Nephron progenitor cell (in vitro differentiated cells): ENCODE data around the gene CAPRIN2.

Experiments used
- DNase-seq: peaks from one replicate; pipeline ENCODE4 v3.0.0; 2021
- H3K27ac Mint-ChIP-seq: 2 replicates; pipeline ENCODE4 v1.8.0; 2021; ENCODE audit warnings: mild to moderate bottlenecking, moderate library complexity, mixed read lengths
- H3K27me3 Mint-ChIP-seq: 2 replicates; pipeline ENCODE4 v1.8.0; 2021; ENCODE audit warnings: mild to moderate bottlenecking, low read depth, mixed read lengths; ENCODE audit not compliant: poor library complexity
- H3K36me3 Mint-ChIP-seq: 2 replicates; pipeline ENCODE4 v1.8.0; 2021; ENCODE audit warnings: low read depth, mixed read lengths
- H3K4me1 Mint-ChIP-seq: 2 replicates; pipeline ENCODE4 v1.8.0; 2021; ENCODE audit warnings: mixed read lengths
- H3K4me3 Mint-ChIP-seq: 2 replicates; pipeline ENCODE4 v1.8.0; 2021; ENCODE audit warnings: mild to moderate bottlenecking, moderate library complexity, mixed read lengths
- H3K9me3 Mint-ChIP-seq: 2 replicates; pipeline ENCODE4 v1.8.0; 2021; ENCODE audit warnings: mild to moderate bottlenecking, moderate library complexity, mixed read lengths
- TF ChIP-seq, protein P1 (sequence below): fragments of 200-600 bp; sonication (generic); IDR thresholded peaks from 2 replicates; pipeline ENCODE4 v1.5.0; 2021; ENCODE audit warnings: antibody characterized with exemption

The CAPRIN2 gene

DNA sequence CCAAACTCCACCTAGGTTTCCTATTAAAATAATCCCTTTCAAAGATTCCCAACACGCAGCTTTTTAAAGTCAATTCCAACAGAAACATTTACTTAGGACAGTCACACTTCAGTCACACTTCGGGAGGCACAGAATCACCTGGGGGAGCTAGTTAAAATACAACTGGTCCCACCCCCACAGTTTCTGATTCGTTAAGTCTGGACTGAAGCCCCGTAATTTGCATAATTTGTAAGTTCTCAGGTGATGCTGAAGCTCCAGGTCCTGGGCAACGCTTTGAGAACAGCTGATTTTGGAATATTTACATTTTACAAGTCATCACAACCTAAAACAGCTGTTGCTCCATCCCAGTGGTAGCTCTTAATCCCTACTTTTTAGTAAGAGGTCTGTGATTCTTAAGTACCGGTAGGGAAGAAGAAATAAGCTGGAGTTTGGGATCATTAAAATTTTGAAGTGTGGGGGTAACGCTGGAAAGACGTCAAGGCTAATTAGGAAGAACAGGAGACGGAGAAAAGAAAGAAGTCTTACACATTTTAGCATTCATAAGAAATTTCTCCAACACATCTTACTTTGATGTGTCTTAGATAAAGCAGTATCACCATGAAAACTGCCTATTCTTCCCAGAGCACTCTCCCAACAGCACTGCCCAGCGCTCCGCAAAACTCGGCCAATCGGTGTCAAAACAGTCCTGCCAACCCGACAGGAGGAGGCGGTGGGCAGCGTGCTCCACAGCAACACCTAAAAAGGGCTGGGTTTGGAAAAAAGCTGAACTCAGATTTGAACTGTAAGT, 60.1 kb downstream of the CAPRIN2 start:
- Mint-ChIP-seq H3K27ac (no peak overlapping the region), H3K4me1 (peaks cover 44% of the 10 kb centered on the region), H3K4me3 (peak overlapping the region; percentile 96), H3K27me3 (peaks cover 2% of the 10 kb centered on the region), H3K36me3 (peaks cover 5% of the 10 kb centered on the region), H3K9me3 (no peaks in the 10 kb centered on the region)
- DNase-seq, result peak; percentile 44
- TF ChIP-seq, protein P1, sequence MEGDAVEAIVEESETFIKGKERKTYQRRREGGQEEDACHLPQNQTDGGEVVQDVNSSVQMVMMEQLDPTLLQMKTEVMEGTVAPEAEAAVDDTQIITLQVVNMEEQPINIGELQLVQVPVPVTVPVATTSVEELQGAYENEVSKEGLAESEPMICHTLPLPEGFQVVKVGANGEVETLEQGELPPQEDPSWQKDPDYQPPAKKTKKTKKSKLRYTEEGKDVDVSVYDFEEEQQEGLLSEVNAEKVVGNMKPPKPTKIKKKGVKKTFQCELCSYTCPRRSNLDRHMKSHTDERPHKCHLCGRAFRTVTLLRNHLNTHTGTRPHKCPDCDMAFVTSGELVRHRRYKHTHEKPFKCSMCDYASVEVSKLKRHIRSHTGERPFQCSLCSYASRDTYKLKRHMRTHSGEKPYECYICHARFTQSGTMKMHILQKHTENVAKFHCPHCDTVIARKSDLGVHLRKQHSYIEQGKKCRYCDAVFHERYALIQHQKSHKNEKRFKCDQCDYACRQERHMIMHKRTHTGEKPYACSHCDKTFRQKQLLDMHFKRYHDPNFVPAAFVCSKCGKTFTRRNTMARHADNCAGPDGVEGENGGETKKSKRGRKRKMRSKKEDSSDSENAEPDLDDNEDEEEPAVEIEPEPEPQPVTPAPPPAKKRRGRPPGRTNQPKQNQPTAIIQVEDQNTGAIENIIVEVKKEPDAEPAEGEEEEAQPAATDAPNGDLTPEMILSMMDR, result no peak

DNA sequence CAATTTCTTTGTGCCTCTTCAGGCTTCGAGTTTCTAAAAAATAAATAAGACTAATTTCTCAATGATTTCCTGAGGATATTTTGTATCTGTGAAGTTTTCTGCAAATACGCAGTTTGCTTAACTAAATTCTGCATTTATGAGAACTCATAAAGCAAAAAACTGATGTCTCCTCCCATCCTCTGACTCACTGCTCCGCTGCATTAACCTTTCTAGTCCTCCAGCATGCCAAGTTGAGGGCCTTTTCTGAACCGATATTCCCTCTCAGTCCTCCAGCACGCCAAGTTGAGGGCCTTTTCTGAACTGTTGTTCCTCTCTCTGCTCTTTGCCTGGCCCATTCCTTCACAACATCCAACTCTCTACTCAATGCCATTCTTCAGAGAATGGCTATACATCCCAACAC, 62.3 kb downstream of the CAPRIN2 start:
- H3K36me3 Mint-ChIP-seq, result peaks cover 5% of the 10 kb centered on the region
- DNase-seq, result no peak
- no peak overlapping the region for H3K27ac Mint-ChIP-seq
- TF ChIP-seq, protein P1, result no peak
- H3K9me3 Mint-ChIP-seq, result no peaks in the 10 kb centered on the region
- H3K4me1 Mint-ChIP-seq, result peaks cover 44% of the 10 kb centered on the region
- H3K4me3 Mint-ChIP-seq, result peak overlapping the region; percentile 39
- H3K27me3 Mint-ChIP-seq, result peaks cover 2% of the 10 kb centered on the region

DNA sequence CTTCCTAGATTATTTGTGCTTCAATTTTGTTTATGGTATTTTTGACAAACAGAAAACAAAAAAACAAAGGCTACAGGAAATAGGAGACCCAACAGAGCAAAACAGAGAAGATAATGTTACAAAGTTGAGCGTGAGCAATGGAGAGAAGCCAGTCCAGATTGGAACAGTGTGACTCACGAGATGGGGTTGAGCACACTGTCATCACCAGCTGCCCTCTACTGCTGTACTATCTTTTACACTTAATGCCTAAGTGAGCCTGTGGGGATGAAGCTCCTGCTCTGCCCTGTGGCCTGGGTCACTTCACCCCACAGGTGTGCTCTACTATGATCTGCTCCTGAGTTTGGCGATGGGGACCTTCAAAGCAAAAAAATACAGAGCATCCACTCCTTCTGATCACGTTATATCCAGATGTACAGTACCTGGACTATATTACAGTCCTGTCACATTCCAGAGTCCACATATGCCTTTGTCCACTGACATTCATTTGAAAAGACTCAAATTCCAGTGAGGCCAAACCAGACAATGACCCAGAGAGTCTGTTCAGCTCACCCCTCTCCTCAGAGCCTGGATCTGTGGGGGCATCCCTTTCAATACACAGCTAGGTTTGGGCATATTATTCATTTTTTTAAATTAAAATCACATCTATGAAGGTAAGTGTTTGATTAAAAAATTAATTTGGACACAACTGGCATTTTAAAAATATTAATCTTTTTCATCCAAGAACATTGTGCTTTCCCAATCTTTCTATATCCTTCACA, 63.5 kb downstream of the CAPRIN2 start:
- TF ChIP-seq, protein P1, result no peak

DNA sequence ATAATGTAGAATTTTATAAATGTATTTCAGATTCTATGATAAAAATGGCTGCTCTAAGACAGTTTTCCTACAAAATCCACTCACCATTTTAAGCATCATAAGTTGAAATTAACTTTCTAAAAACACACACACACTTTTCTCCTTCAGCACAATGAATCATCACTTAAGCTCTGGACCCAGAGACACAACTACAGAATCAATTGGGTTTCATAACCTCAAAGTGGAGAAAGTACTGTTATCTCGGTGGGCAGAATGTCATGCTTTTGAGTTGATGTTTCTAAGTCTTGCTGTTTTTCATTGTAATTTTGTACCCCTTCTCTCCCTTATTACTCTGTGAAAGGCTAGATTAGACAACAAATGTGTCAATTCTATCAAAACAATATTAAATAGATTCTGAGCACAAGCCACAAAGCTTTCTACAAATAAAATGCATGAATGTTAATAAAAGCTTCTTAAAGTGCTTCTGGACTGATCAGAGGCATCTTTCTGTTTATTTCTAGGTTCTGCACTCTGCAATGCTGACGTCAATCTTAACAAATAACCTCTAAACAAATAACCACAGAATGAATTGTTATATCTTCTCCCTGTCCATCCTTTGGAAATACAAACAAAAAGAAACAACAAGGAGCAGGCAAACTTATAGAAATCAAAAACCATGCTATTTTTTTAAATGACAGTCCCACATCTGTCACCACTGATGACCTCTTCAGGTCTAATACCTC, 67.3 kb downstream of the CAPRIN2 start:
- no peak for DNase-seq
- H3K27ac Mint-ChIP-seq, result no peak overlapping the region
- H3K27me3 Mint-ChIP-seq, result no peaks in the 10 kb centered on the region
- no peaks in the 10 kb centered on the region for H3K9me3 Mint-ChIP-seq
- H3K36me3 Mint-ChIP-seq, result peaks cover 11% of the 10 kb centered on the region
- peaks cover 20% of the 10 kb centered on the region for H3K4me1 Mint-ChIP-seq
- TF ChIP-seq, protein P1, result no peak
- no peak overlapping the region for H3K4me3 Mint-ChIP-seq

More for the DNA sequence above, 63.5 kb downstream of the CAPRIN2 start:
- peaks cover 2% of the 10 kb centered on the region for H3K27me3 Mint-ChIP-seq
- H3K9me3 Mint-ChIP-seq, result no peaks in the 10 kb centered on the region
- no peak for DNase-seq
- peak overlapping the region; percentile 35 for H3K27ac Mint-ChIP-seq
- peaks cover 42% of the 10 kb centered on the region for H3K4me1 Mint-ChIP-seq
- peaks cover 5% of the 10 kb centered on the region for H3K36me3 Mint-ChIP-seq
- H3K4me3 Mint-ChIP-seq, result no peak overlapping the region

DNA sequence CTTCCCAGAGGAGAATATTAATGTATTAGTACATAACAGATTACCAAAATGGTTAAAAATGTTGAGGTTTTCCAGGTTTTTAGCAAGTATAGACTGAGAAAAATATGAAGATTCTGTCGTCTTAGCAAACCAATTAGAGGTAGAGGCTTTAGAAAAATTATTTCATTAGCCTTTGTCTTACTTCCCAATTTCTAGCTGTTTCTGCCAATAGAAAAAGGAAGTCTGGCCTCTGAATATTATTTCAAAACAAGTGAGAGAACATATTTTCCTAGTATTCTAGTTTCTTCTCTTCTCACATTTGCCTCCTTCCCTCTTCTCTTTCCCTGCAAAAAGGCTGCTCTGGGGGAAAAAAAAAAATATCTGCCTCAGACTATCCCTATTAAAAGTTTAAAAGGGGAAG, 75.5 kb downstream of the CAPRIN2 start:
- H3K36me3 Mint-ChIP-seq, result peaks cover 53% of the 10 kb centered on the region
- no peaks in the 10 kb centered on the region for H3K9me3 Mint-ChIP-seq
- DNase-seq, result no peak
- H3K4me3 Mint-ChIP-seq, result no peak overlapping the region
- H3K4me1 Mint-ChIP-seq, result no peaks in the 10 kb centered on the region
- TF ChIP-seq, protein P1, result no peak
- H3K27me3 Mint-ChIP-seq, result no peaks in the 10 kb centered on the region
- no peak overlapping the region for H3K27ac Mint-ChIP-seq
